HepG2 (cell line): ENCODE results near the gene TNS1. TPM values are rescaled to one million over a fixed set of nuclear protein-coding genes. Genes with fewer than 3 reads are reported as not detected.

Experiments used
- AFF4 ChIP-seq: sonication (generic); formaldehyde crosslinking; IDR thresholded peaks from 2 replicates; pipeline ENCODE4 v1.4.0; 2020; ENCODE audit warnings: missing genetic modification reagents
- IKZF5 ChIP-seq: IDR thresholded peaks from 2 replicates; pipeline ENCODE4 v1.6.1; 2018; ENCODE audit warnings: missing genetic modification reagents, mild to moderate bottlenecking, missing compliant biosample characterization
- KAT2B ChIP-seq: fragments of 150-350 bp; IDR thresholded peaks from 2 replicates; pipeline ENCODE4 v1.6.1; 2014; ENCODE audit warnings: low read depth, low read length, borderline replicate concordance
- MNT ChIP-seq: fragments of 450-650 bp; IDR thresholded peaks from 2 replicates; pipeline ENCODE4 v1.6.1; 2016
- SP140L ChIP-seq: sonication (generic); formaldehyde crosslinking; IDR thresholded peaks from 2 replicates; pipeline ENCODE4 v1.4.0; 2020; ENCODE audit warnings: missing genetic modification reagents, borderline replicate concordance
- ZBTB33 ChIP-seq: sonication (generic); formaldehyde crosslinking; IDR thresholded peaks from 2 replicates; pipeline ENCODE4 v1.4.0; 2020; ENCODE audit warnings: missing genetic modification reagents
- ZGPAT ChIP-seq: IDR thresholded peaks from 2 replicates; pipeline ENCODE4 v1.6.1; 2016; ENCODE audit warnings: mild to moderate bottlenecking
- ZNF569 ChIP-seq: sonication (generic); formaldehyde crosslinking; IDR thresholded peaks from 2 replicates; pipeline ENCODE4 v1.5.0; 2020; ENCODE audit warnings: mild to moderate bottlenecking, missing genetic modification reagents, moderate library complexity, borderline replicate concordance
- ZNF782 ChIP-seq: sonication (generic); formaldehyde crosslinking; IDR thresholded peaks from 2 replicates; pipeline ENCODE4 v1.4.0; 2020; ENCODE audit warnings: missing genetic modification reagents, mild to moderate bottlenecking, borderline replicate concordance
- polyA plus RNA-seq, 8 experiments: library from polyadenylated mRNA; depleted of rRNA in 3 of 8; stranded (reverse) in 7 of 8; unstranded in 1 of 8; fragments of >200 nt; fragmentation: Illumina TruSeq in 4 of 8; extraction: Trizol in 4 of 8; gene quantifications; 2 replicates each; pipeline versions ENCODE4 v1.2.1 to v1.2.3, GENCODE V29; 2011 to 2016; ENCODE audit warnings: low read depth in 4 of 8, missing spikeins in 1 of 8, mixed read lengths in 1 of 8; ENCODE audit not compliant: insufficient read depth in 1 of 8
- total RNA-seq, 5 experiments: library from RNA; depleted of rRNA; stranded (reverse); fragments of >200 nt; fragmentation: Illumina TruSeq; extraction: Trizol; gene quantifications; 2 replicates each; pipeline ENCODE4 v1.2.3, GENCODE V29; 2016; ENCODE audit warnings: low read depth in 1 of 5

The TNS1 gene
- total and polyA plus RNA-seq, 2 of the 13 experiments (the other 11 are each of a cell fraction or from before 2014, with no cell fraction given) = 1.9 to 118 TPM

- no peak for TF ChIP-seq MNT
- no peak for TF ChIP-seq ZNF569 (CRISPR knock-in tag)
- no peak for TF ChIP-seq ZBTB33 (CRISPR knock-in tag)
- no peak for TF ChIP-seq KAT2B
- no peak for TF ChIP-seq ZNF782
- no peak for TF ChIP-seq SP140L
- no peak for TF ChIP-seq ZGPAT
- no peak for TF ChIP-seq IKZF5 (CRISPR knock-in tag)
- TF ChIP-seq AFF4 (CRISPR knock-in tag) = no peak
These were observed 21.5 kb upstream of the TNS1 start (continued) for GRCh38 chr2:218024336-218024735.
